Smooth muscle cell (in vitro differentiated cells): ENCODE results near the gene EIF2B5. TPM values are rescaled to one million over a fixed set of nuclear protein-coding genes. Genes with fewer than 3 reads are reported as not detected.
"Not testable (repeated sequence)": the region's sequence is repeated elsewhere in the genome, so short reads cannot be mapped to it uniquely, and the experiment has no call there.

Experiments used
- DNase-seq: peaks from one replicate; lab custom pipeline; 2025; ENCODE audit not compliant: unreplicated experiment; lab: John Stamatoyannopoulos, UW
- H2AFZ ChIP-seq: fragments of 200-600 bp; sonication (generic); 2 replicates; pipeline ENCODE4 v1.6.0; 2016; ENCODE audit warnings: antibody characterized with exemption, low read depth, mild to moderate bottlenecking
- H3F3A ChIP-seq: fragments of 200-600 bp; sonication (generic); 2 replicates; pipeline ENCODE4 v1.6.0; 2017; ENCODE audit warnings: antibody characterized with exemption, low read depth
- H3K27ac ChIP-seq: fragments of 200-600 bp; sonication (generic); 2 replicates; pipeline ENCODE4 v1.5.1; 2016; ENCODE audit warnings: low read depth, mild to moderate bottlenecking
- H3K27me3 ChIP-seq: fragments of 200-600 bp; sonication (generic); 2 replicates; pipeline ENCODE4 v1.6.1; 2016; ENCODE audit warnings: low read depth, mild to moderate bottlenecking
- H3K36me3 ChIP-seq: fragments of 200-600 bp; sonication (generic); 2 replicates; pipeline ENCODE4 v1.5.1; 2016; ENCODE audit warnings: low read depth
- H3K4me1 ChIP-seq: fragments of 200-600 bp; sonication (generic); 2 replicates; pipeline ENCODE4 v1.5.1; 2016; ENCODE audit warnings: low read depth
- H3K4me2 ChIP-seq: fragments of 200-600 bp; sonication (generic); 2 replicates; pipeline ENCODE4 v1.6.0; 2016; ENCODE audit warnings: mild to moderate bottlenecking
- H3K4me3 ChIP-seq: fragments of 200-600 bp; sonication (generic); 2 replicates; pipeline ENCODE4 v1.5.1; 2016; ENCODE audit warnings: mild to moderate bottlenecking
- H3K79me2 ChIP-seq: fragments of 200-600 bp; sonication (generic); 2 replicates; pipeline ENCODE4 v1.6.0; 2016; ENCODE audit warnings: low read depth, mild to moderate bottlenecking
- H3K9ac ChIP-seq: fragments of 200-600 bp; sonication (generic); 2 replicates; pipeline ENCODE4 v1.6.0; 2016; ENCODE audit warnings: low read depth
- H3K9me3 ChIP-seq: fragments of 200-600 bp; sonication (generic); replicated peaks from 2 replicates; pipeline ENCODE4 v1.5.1; 2016; ENCODE audit warnings: low read depth
- H4K20me1 ChIP-seq: fragments of 200-600 bp; sonication (generic); 2 replicates; pipeline ENCODE4 v1.6.0; 2016; ENCODE audit warnings: low read depth
- CTCF ChIP-seq: fragments of 200-600 bp; sonication (generic); IDR thresholded peaks from 2 replicates; pipeline ENCODE4 v1.5.1; 2017; ENCODE audit warnings: borderline replicate concordance, mild to moderate bottlenecking, antibody characterized with exemption; ENCODE audit not compliant: insufficient read depth, poor library complexity, severe bottlenecking
- WGBS: methylation state at CpG from one replicate; pipeline ENCODE4 v1.1.7; 2016; ENCODE audit warnings: low lambda C conversion rate; 5-methylcytosine and 5-hydroxymethylcytosine counted together
- polyA plus RNA-seq: library from polyadenylated mRNA; unstranded; fragments of >200 nt; fragmentation: Nextera tagmentation; extraction: Ambion mirVana; gene quantifications from 2 replicates; pipeline ENCODE4 v1.2.1, GENCODE V29; 2016
- total RNA-seq: library from RNA; depleted of rRNA; stranded (reverse); fragments of >200 nt; gene quantifications from 2 replicates; pipeline ENCODE4 v1.2.3, GENCODE V29; 2014

Gene EIF2B5
- total and polyA plus RNA-seq, 2 experiments from 2014 or later = 25.3 to 32.3 TPM

- Histone ChIP-seq H3K27me3 (no peaks in the 10 kb centered on the region), H3K79me2 (peaks cover 4% of the 10 kb centered on the region), H4K20me1 (no peaks in the 10 kb centered on the region), H3K27ac (no peak overlapping the region), H3K9me3 (no peaks in the 10 kb centered on the region), H3F3A (no peaks in the 10 kb centered on the region), H3K4me1 (no peaks in the 10 kb centered on the region), H3K36me3 (no peaks in the 10 kb centered on the region), H3K4me2 (no peak overlapping the region), H3K9ac (no peak overlapping the region), H3K4me3 (no peak overlapping the region), H2AFZ (no peak overlapping the region)
- DNase-seq = no peak
- 84% methylated on average over 4 of the region's 4 CpGs for WGBS
- peak; percentile 23 for TF ChIP-seq CTCF
These were observed 10.0 kb downstream of the EIF2B5 start for GRCh38 chr3:184145111-184145524.

- no peaks in the 10 kb centered on the region for H3K27me3 ChIP-seq
- no peaks in the 10 kb centered on the region for H3K9me3 ChIP-seq
- 93% methylated on average over 8 of the region's 8 CpGs for WGBS
- H3K79me2 ChIP-seq = no peaks in the 10 kb centered on the region
- no peaks in the 10 kb centered on the region for H3K36me3 ChIP-seq
- H3F3A ChIP-seq = no peaks in the 10 kb centered on the region
- H2AFZ ChIP-seq = no peak overlapping the region
- H4K20me1 ChIP-seq = no peaks in the 10 kb centered on the region
- no peak for DNase-seq
- no peak overlapping the region for H3K27ac ChIP-seq
- no peak overlapping the region for H3K4me2 ChIP-seq
- TF ChIP-seq CTCF = no peak
- H3K4me1 ChIP-seq = no peaks in the 10 kb centered on the region
- no peak overlapping the region for H3K9ac ChIP-seq
- no peak overlapping the region for H3K4me3 ChIP-seq
These were observed 10.7 kb downstream of the EIF2B5 start for GRCh38 chr3:184145751-184146270.

GRCh38 chr3:184148076-184148475 lies 12.9 kb downstream of the EIF2B5 start:
- Histone ChIP-seq H3K4me1 (no peaks in the 10 kb centered on the region), H3K79me2 (no peaks in the 10 kb centered on the region), H3K9ac (no peak overlapping the region), H3F3A (no peaks in the 10 kb centered on the region), H3K4me2 (no peak overlapping the region), H3K27ac (no peak overlapping the region), H4K20me1 (no peaks in the 10 kb centered on the region), H3K4me3 (no peak overlapping the region), H3K27me3 (no peaks in the 10 kb centered on the region), H2AFZ (no peak overlapping the region), H3K9me3 (no peaks in the 10 kb centered on the region), H3K36me3 (no peaks in the 10 kb centered on the region)
- WGBS = 91% methylated on average over 3 of the region's 3 CpGs
- no peak for TF ChIP-seq CTCF
- no peak for DNase-seq

GRCh38 chr3:184149123-184149522 lies 14.0 kb downstream of the EIF2B5 start:
- H3K36me3 ChIP-seq = no peaks in the 10 kb centered on the region

GRCh38 chr3:184149770-184150169 lies 14.6 kb downstream of the EIF2B5 start:
- not testable (repeated sequence) for H2AFZ ChIP-seq, H3K4me2 ChIP-seq, H3K9ac ChIP-seq, H3K36me3 ChIP-seq, H3K79me2 ChIP-seq, DNase-seq, H3K4me3 ChIP-seq, H3K27me3 ChIP-seq, H3K27ac ChIP-seq, H3F3A ChIP-seq, H3K4me1 ChIP-seq, H4K20me1 ChIP-seq, H3K9me3 ChIP-seq
- WGBS = 75% methylated on average over 6 of the region's 6 CpGs

More at GRCh38 chr3:184149123-184149522, 14.0 kb downstream of the EIF2B5 start:
- H3K27me3 ChIP-seq = no peaks in the 10 kb centered on the region
- H3K27ac ChIP-seq = no peak overlapping the region
- H3K4me1 ChIP-seq = no peaks in the 10 kb centered on the region
- no peak overlapping the region for H3K4me2 ChIP-seq
- WGBS = 95% methylated on average over 6 of the region's 6 CpGs
- no peak overlapping the region for H3K9ac ChIP-seq
- no peak for DNase-seq
- H3K9me3 ChIP-seq = no peaks in the 10 kb centered on the region
- H3K79me2 ChIP-seq = no peaks in the 10 kb centered on the region
- no peak overlapping the region for H3K4me3 ChIP-seq
- H4K20me1 ChIP-seq = no peaks in the 10 kb centered on the region
- no peaks in the 10 kb centered on the region for H3F3A ChIP-seq
- no peak overlapping the region for H2AFZ ChIP-seq
- TF ChIP-seq CTCF = no peak
